ENCODE results near the gene B4GALT3. TPM values are rescaled to one million over a fixed set of nuclear protein-coding genes. Genes with fewer than 3 reads are reported as not detected.

The B4GALT3 gene
- total RNA-seq, 2 experiments from 2014 or later, result 56.4 to 58.9 TPM

DNA sequence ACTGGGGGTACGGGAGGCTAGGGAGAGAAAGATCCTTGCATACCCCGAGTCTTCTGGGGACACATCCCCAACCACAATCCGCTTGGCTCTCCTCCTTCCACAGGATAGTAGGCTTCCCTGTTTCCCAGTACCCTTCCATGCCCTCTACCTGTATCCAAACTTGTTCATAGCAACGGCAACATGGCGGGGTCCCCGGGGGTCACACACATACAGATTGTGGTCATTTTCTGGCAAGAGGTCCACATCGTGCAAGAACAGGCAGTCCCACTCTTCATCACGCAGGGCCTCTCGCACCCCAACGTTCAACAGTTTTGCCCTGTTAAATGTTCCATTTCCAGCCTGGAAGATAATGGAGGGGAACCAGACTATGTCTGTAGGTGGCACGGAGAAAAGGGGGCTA, 3.6 kb downstream of the B4GALT3 start:
- ChIA-PET POLR2A (no interaction called here), CTCF (interaction anchor here (1.2 kb wide), 1 partner anchor 19 kb away, joined by 3 read pairs; no protein-coding TSS in a partner anchor)

DNA sequence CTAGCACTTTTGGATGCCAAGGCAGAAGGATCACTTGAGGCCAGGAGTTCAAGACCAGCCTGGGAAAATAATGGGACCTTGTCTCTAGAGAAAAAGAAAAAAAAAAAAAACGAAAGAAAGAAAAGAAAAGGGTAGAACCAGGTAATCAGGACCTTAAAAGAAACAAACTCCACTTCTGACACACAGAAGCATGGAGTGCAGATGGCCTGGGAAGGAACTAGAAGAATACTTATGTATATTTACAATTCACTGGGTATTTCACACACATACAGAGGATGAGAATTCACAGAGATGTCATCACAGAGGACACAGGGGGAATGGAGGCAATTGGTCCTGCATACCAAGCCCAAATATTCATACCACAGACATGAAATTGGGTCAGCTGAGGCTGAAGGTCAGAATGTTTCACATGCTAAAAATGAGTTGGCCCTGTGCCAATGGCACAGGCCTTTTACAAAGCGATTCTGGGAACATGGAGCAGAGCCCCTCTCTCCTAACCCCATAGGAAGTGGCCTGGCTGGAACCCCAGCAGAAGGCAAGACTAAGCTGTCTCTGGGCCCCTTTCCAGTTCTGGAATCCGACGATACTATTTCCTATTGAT, 4.4 kb downstream of the B4GALT3 start:
- ChIA-PET POLR2A (no interaction called here), CTCF (interaction anchor here (0.7 to 1.2 kb wide), 2 partner anchors 20 to 211 kb away, joined by 3 read pairs; no protein-coding TSS in a partner anchor)

DNA sequence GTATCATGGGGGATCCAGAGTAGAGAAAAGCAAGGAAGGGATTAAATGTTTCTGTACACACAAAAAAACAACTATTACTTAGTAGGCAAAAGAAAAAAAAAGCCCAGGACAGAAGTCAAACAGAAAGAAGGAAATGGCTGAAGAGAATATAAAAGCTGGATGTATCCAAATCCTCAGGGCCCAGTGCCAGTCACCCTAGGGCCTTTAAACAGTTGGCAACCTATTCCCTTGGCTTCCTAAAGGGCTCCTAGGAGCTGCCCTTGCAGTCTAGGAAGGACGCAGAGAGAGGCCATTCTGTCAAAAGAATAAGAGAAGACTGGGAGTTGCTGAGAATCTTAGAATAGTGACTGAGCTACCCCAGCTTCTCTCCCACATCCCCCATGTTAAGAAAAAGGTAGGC, 5.0 kb downstream of the B4GALT3 start:
- ChIA-PET CTCF (interaction anchor here (0.5 to 1.5 kb wide), 4 partner anchors 10 to 212 kb away, joined by 3 to 4 read pairs (median 4); no protein-coding TSS in a partner anchor), POLR2A (no interaction called here)

DNA sequence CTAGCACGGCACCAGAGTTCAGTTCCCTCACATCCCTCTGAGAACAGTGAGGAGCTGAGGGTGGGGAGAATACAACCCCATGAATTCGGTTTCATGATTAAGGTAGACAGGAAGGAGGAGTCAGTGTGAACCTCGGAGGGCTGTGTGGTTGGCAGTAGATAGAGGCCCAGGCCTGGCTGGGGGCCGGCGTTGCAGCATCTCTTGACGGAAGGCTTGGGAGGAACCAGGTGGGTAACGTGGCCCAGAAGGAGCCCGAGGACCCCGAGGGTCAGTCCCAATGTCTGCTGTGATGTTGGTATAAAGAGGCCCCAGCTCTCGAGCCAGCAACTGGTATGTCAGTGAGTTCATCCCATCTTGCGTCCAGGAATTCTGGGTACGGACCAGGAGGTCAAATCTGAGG, 5.6 kb downstream of the B4GALT3 start:
- CTCF ChIA-PET, result interaction anchor here (1.5 kb wide), 1 partner anchor 10 kb away, joined by 4 read pairs; no protein-coding TSS in a partner anchor
- POLR2A ChIA-PET, result no interaction called here

DNA sequence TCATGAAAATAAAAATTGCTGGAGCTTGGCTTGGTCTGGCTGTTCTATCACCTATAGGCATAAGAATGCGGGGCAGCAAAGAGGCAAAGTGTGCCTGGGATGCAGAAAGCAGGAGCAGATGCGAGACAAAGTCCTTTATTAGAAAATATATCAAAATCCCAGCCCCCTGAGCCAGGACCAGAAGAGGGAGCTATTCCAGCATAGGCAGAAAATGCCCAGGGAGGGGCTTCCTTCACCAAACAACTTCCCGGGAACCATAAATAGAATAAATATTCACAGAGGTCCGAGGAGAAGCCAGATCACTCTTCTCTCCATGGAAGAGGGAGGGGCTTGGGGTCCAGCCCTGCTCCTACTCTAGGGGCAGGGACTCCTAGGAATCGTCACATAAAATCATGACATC, 6.1 kb downstream of the B4GALT3 start:
- POLR2A ChIA-PET, result no interaction called here
- CTCF ChIA-PET, result interaction anchor here (1.5 kb wide), 1 partner anchor 9 kb away, joined by 4 read pairs; no protein-coding TSS in a partner anchor

DNA sequence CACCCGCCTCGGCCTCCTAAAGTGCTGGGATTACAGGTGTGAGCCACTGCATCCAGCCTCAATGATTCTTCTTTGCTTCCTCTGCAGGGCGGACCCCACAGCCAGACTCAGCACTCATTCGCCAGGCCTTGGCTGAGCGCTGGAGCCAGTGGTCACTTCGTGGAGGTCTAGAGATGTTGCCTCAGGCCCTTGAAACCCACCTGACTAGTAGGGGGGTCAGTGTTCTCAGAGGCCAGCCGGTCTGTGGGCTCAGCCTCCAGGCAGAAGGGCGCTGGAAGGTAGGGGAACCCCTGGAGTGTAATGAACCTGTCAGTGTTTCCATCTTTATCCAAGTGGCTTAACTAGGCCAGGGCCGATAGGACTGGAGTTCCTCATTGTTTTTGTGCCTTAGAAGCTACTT, 8.4 kb downstream of the B4GALT3 start:
- POLR2A ChIA-PET, result no interaction called here
- CTCF ChIA-PET, result interaction anchor here (0.6 to 1.4 kb wide), 3 partner anchors 10 to 72 kb away, joined by 3 to 5 read pairs (median 4); partner anchors contain the start of genes UFC1 and USP21

DNA sequence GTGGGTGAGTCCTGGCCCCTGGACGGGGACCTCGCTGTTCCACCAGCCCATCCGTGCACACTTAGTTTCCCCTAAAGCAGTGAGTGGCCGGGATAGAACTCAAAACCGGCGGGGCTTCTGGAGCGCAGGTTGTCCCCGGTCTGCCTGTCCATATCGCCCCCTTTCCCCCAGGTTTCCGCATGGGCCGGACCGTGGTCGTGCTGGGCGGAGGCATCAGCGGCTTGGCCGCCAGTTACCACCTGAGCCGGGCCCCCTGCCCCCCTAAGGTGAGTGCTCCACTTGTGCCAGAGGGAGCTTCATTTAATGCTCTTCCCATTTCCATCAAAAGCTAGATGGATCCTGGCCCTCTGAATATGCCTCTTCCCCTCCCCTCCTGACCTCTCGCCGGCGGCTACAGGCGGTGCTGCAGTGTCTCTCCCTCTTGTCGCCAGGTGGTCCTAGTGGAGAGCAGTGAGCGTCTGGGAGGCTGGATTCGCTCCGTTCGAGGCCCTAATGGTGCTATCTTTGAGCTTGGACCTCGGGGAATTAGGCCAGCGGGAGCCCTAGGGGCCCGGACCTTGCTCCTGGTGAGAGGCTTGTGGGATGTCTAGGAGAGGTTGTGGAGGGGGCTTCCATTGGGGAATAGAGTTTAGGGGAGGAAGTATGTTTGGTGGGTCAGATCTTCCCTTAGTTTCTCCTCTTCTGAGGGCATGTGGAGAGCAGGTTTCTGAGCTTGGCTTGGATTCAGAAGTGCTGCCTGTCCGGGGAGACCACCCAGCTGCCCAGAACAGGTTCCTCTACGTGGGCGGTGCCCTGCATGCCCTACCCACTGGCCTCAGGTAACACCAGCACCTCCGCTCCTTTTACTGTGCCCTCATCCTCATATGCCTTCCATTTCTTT, 10.4 kb downstream of the B4GALT3 start:
- CTCF ChIA-PET, result interaction anchor here (0.6 to 2.7 kb wide), 15 partner anchors 9 to 273 kb away, joined by 3 to 16 read pairs (median 5); partner anchors contain the start of genes B4GALT3, DEDD, NDUFS2 and NIT1
- POLR2A ChIA-PET, result interaction anchor here (0.5 to 2.6 kb wide), 10 partner anchors 8 to 59 kb away, joined by 3 to 21 read pairs (median 4); partner anchors contain the start of genes NDUFS2, NIT1, PFDN2 and TOMM40L

DNA sequence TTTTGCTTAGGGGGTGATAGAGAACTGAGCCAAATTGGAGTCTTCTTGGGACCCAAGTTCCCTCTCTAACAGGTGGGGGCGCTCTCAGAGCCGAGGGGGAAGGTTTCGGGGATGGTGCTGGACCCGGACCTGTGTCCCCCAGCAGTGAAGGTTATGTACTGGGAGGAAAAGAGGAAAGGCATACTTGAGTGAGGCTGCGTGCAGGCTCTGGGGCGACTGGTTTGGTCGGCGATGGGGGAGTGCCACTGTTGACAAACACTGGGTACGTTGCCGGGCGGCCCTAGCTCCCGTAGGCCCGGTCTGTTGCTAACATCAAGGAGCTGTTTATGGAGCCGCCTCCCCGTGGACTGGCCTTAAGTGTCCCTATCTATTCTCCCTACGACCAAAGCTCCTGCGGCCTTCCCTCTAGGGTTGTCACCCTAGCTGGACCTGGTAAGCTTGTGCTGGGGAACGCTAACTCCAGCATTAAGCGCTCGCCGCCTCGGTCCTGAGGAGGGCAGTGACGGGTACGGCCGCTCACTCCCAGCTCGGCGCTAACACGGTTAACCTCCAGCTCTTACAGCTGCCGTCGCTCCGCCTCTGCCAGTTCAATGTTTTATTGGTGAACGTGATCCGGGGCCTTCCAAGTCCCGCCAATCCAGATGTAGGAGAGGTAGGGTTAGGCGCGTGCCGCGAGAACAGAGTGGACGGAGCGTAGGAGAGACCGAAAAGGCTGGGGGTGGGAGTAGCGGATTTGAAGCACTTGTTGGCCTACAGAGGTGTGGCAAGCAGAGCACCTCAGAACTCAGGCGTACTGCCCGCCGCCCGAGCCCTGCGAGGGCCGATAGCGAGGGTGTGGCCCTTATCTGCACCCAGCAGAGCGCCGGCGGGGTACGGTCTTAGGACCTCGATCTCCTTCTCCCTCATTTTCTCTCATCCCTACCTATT, 11.3 kb downstream of the B4GALT3 start, which contains the start of gene PPOX:
Gene PPOX, plus strand, starts transcription at position 685 of the 927 bp plus-strand sequence. CDS start 422 bp downstream, outside the sequence.
- POLR2A ChIA-PET, result interaction anchor here (0.5 to 2.6 kb wide), 10 partner anchors 8 to 443 kb away, joined by 3 to 21 read pairs (median 4); partner anchors contain the start of genes NDUFS2, NIT1, PFDN2 and TOMM40L
- CTCF ChIA-PET, result interaction anchor here (1.1 to 2.7 kb wide), 13 partner anchors 8 to 216 kb away, joined by 3 to 16 read pairs (median 5); partner anchors contain the start of genes B4GALT3, DEDD, NIT1 and PFDN2

DNA sequence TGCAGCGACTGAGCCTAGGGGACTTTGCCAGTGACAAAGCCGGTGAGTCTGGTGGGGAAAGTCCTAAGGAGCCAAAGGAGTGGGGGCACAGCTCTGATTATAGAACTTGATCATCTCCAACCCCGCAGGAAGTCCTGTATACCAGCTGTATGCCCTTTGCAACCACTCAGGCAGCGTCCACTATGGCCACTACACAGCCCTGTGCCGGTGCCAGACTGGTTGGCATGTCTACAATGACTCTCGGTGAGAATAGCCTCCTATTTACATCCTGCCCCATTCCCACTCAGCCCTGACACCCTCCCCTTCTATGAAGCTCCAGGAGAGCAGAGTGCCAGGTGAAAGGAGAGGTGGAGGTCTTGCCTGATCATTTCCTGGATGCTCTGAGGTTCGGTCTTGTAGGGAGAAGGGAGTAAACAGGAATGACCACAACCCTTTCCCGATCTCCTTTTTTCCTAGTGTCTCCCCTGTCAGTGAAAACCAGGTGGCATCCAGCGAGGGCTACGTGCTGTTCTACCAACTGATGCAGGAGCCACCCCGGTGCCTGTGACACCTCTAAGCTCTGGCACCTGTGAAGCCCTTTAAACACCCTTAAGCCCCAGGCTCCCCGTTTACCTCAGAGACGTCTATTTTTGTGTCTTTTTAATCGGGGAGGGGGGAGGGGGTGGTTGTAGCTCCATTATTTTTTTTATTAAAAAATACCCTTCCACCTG, 12.3 kb downstream of the B4GALT3 start:
- CTCF ChIA-PET, result interaction anchor here (1.1 to 2.7 kb wide), 11 partner anchors 8 to 217 kb away, joined by 3 to 16 read pairs (median 5); partner anchors contain the start of genes B4GALT3, DEDD, NIT1 and PFDN2
- POLR2A ChIA-PET, result interaction anchor here (1.0 to 2.6 kb wide), 5 partner anchors 8 to 442 kb away, joined by 3 to 21 read pairs (median 4); partner anchors contain the start of genes NDUFS2, NIT1, PFDN2 and UFC1

DNA sequence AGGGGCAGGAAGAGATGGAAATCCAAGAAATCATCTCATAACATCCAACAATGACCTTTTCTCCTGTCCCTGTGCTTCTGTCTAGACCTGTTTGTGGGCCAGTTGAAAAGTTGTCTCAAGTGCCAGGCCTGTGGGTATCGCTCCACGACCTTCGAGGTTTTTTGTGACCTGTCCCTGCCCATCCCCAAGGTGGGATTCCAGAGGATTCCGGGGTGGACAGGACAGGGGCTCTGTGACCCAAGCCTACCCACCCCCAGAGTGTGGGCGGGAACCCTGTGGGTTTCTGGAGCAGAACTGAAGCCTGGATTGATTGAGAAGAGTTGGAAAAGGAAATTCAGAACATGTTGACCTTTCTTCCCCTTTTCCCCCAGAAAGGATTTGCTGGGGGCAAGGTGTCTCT, 13.5 kb downstream of the B4GALT3 start:
- CTCF ChIA-PET, result no interaction called here
- POLR2A ChIA-PET, result no interaction called here

DNA sequence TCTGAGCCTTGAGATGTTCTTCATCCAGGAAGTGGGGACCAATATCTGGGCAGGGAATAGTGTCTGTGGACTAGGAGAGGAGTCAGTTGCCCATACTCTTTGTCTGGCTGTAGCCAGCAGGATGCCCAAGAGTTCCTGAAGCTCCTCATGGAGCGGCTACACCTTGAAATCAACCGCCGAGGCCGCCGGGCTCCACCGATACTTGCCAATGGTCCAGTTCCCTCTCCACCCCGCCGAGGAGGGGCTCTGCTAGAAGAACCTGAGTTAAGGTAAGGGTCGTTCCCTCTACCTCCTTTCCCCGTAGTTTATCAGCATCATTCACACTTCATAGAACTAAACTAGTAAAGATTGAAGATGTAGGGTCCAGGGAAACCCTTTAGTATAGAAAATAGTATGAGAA, 14.5 kb downstream of the B4GALT3 start:
- ChIA-PET CTCF (interaction anchor here (1.7 kb wide), 1 partner anchor 9 kb away, joined by 4 read pairs; no protein-coding TSS in a partner anchor), POLR2A (interaction anchor here (0.6 kb wide), 1 partner anchor 15 kb away, joined by 4 read pairs; no protein-coding TSS in a partner anchor)

DNA sequence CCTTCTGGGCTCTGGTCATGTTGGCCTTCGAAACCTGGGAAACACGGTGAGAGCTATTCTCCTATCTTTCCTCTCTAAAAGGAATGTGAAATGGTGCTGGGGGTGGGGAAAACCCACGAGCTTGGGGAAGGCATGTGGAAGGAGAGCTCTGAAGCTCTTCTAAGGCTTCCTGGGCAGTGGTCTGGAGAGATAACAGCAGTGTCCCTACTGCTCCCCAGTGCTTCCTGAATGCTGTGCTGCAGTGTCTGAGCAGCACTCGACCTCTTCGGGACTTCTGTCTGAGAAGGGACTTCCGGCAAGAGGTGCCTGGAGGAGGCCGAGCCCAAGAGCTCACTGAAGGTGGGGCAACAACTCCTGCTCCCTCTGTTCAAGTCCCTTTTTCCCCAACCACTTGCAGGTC, 15.3 kb downstream of the B4GALT3 start:
- POLR2A ChIA-PET, result interaction anchor here (0.6 kb wide), 2 partner anchors 15 to 23 kb away, joined by 4 to 6 read pairs; no protein-coding TSS in a partner anchor
- CTCF ChIA-PET, result interaction anchor here (1.7 kb wide), 1 partner anchor 10 kb away, joined by 4 read pairs; no protein-coding TSS in a partner anchor

DNA sequence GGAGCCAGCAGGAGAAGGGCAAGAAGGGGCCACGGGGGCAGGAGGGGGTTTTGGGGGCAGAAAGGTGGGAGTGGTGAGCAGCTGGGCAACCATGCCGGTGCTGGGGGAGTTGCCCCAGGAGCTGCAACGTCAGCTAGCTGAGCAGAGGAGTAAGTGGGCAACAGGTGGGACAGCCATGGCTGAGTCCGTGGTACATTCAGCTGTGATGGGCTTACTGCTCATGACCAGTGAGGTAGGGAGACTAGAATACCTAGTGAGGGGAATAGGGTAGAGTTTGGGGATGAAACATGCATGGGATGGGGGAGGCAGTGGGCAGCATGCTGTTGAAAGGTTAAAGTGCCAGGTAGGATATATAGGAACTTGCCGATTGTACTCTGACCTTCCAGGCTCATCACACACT, 15.7 kb downstream of the B4GALT3 start:
- CTCF ChIA-PET, result interaction anchor here (1.7 kb wide), 1 partner anchor 10 kb away, joined by 4 read pairs; no protein-coding TSS in a partner anchor

DNA sequence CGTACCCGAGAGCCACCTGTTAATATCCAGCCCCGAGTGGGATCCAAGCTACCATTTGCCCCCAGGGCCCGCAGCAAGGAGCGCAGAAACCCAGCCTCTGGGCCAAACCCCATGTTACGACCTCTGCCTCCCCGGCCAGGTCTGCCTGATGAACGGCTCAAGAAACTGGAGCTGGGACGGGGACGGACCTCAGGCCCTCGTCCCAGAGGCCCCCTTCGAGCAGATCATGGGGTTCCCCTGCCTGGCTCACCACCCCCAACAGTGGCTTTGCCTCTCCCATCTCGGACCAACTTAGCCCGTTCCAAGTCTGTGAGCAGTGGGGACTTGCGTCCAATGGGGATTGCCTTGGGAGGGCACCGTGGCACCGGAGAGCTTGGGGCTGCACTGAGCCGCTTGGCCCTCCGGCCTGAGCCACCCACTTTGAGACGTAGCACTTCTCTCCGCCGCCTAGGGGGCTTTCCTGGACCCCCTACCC, 16.6 kb downstream of the B4GALT3 start:
- ChIA-PET CTCF (interaction anchor here (0.6 kb wide), 1 partner anchor 223 kb away, joined by 3 read pairs; no protein-coding TSS in a partner anchor), POLR2A (interaction anchor here (0.6 kb wide), 1 partner anchor 69 kb away, joined by 7 read pairs; no protein-coding TSS in a partner anchor)

More for the DNA sequence above, 15.7 kb downstream of the B4GALT3 start:
- POLR2A ChIA-PET, result interaction anchor here (0.6 kb wide), 2 partner anchors 24 to 68 kb away, joined by 6 to 7 read pairs; no protein-coding TSS in a partner anchor

DNA sequence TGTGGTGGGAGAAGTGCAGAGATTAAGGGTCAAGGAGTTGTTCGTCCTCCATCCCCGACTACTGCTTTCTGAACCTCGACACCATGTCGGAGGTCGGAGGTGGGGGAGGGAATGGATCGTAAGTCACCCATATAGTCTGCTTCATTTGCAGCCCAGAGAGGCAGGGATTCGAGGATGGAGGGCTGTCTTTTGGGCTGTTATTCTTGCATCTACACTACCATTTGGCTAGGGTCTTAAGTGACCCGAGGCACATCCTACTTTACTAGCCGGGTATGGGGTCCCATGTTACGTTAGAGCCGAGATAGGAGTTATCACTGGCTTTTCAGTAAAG, 17.4 kb downstream of the B4GALT3 start:
- POLR2A ChIA-PET, result no interaction called here
- CTCF ChIA-PET, result interaction anchor here (1.5 kb wide), 1 partner anchor 9 kb away, joined by 4 read pairs; no protein-coding TSS in a partner anchor

DNA sequence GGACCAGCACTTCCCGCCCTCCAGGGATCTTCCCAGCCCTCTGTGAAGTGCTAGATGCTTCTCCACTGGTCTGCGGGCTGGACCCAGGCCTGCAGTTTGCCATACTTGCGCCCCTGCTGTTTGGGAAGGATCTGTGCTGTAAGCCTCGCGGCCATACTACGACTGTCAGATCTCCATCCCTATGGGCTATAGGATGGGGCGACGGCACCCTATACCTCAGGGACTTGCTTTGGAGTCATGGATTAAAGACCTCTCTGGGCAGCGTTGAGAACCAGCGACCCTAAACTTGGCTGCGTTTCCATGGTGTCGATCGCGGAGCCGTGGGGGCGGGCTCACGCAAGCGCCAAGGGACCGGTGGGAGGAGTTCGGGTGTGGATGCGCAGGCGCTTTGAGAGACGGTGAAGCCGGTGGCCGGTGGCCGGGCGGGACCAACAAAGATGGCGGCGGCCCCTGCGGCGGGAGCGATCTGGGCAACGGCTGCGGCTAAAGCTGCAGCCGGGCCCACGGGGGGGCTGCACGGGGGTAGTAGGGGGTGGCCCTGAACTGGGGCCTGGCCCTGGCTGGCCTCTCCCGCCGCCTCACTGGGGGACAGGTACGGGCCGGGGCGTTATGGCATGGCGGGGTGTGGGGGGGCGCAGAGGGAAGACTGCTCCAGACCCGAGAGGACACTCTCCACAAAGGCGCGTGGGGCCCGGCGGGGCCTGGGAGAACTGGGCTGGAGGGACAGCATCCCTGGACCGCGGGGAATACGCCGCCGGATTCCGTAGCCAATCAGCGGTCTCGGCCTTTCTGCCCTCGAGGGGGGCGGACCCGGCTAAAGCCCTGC, 18.0 kb downstream of the B4GALT3 start, which contains the start of gene USP21:
Gene USP21, plus strand, starts transcription at position 414 of the 826 bp plus-strand sequence. CDS start 1,141 bp downstream, outside the sequence.
- CTCF ChIA-PET, result interaction anchor here (1.5 kb wide), 1 partner anchor 10 kb away, joined by 4 read pairs; no protein-coding TSS in a partner anchor
- POLR2A ChIA-PET, result no interaction called here
